Hepatocyte (in vitro differentiated cells): Measurements from ENCODE around the gene LTF.

ENCODE experiments used
- EZH2 ChIP-seq: fragments of 200-600 bp; sonication (generic); IDR thresholded peaks from 2 replicates; pipeline ENCODE4 v1.6.1; 2016; ENCODE audit warnings: antibody characterized with exemption, mild to moderate bottlenecking, borderline replicate concordance
- EZH2phosphoT487 ChIP-seq: fragments of 200-600 bp; sonication (generic); IDR thresholded peaks from one replicate; pipeline ENCODE4 v1.6.1; 2018; ENCODE audit warnings: antibody characterized with exemption, mild to moderate bottlenecking, low read depth, moderate library complexity; ENCODE audit not compliant: unreplicated experiment, severe bottlenecking
- TF ChIP-seq, protein P1 (sequence below): fragments of 200-600 bp; sonication (generic); IDR thresholded peaks from 2 replicates; pipeline ENCODE4 v1.5.1; 2016; ENCODE audit warnings: antibody characterized with exemption, mild to moderate bottlenecking; ENCODE audit not compliant: poor library complexity

DNA sequence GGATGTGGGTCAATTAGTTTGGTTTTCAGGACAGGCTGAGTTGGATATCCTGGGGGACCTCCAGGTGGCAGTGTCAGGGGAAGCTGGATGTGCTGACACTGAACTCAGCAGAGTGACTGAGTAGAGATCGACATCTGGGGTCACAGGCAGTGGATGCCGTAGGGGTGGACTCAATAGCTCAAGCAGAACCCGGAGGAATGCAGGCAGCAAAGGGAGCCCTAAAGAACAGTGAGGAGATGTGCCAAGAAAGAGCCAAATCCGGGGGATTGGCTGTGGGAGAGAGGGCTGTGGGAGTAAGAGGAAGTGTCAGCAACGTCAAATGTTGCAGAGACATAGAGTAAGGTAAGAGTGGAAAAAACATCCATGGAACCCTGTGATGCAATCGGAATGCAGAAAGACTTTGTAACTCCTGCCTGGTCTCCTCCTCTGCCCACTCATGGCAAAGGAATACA is 69.5 kb downstream of the LTF start:
- TF ChIP-seq, protein P1, sequence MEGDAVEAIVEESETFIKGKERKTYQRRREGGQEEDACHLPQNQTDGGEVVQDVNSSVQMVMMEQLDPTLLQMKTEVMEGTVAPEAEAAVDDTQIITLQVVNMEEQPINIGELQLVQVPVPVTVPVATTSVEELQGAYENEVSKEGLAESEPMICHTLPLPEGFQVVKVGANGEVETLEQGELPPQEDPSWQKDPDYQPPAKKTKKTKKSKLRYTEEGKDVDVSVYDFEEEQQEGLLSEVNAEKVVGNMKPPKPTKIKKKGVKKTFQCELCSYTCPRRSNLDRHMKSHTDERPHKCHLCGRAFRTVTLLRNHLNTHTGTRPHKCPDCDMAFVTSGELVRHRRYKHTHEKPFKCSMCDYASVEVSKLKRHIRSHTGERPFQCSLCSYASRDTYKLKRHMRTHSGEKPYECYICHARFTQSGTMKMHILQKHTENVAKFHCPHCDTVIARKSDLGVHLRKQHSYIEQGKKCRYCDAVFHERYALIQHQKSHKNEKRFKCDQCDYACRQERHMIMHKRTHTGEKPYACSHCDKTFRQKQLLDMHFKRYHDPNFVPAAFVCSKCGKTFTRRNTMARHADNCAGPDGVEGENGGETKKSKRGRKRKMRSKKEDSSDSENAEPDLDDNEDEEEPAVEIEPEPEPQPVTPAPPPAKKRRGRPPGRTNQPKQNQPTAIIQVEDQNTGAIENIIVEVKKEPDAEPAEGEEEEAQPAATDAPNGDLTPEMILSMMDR = no peak
- TF ChIP-seq EZH2 = no peak
- no peak for TF ChIP-seq EZH2phosphoT487
